Measurements from ENCODE around the gene HDAC4.

GRCh38 chr2:239394978-239395377 is 5.8 kb downstream of the HDAC4 start:
- no peak for TF ChIP-seq CTCF (IDR thresholded peaks at IDR 0.05 in 2 of 3, conservative IDR thresholded peaks at IDR 0.05 in 1 of 3; ENCODE audit: borderline replicate concordance in 1 of 3, insufficient read depth in 1 of 3, low read depth in 2 of 3, low read length in 2 of 3)
- no peak for TF ChIP-seq RAD21 (IDR thresholded peaks at IDR 0.05; ENCODE audit: low read depth)
- TF ChIP-seq YY1 (IDR thresholded peaks at IDR 0.05; ENCODE audit: extremely low read depth, insufficient replicate concordance, low read depth, low read length), result no peak
- TF ChIP-seq POLR2AphosphoS5 (IDR thresholded peaks at IDR 0.05; ENCODE audit: low read depth, low read length), result no peak
- TF ChIP-seq MAX (IDR thresholded peaks at IDR 0.05), result no peak
- TF ChIP-seq EZH2phosphoT487 (IDR thresholded peaks at IDR 0.05; ENCODE audit: borderline replicate concordance), result no peak
- TF ChIP-seq EGR1 (IDR thresholded peaks at IDR 0.05; ENCODE audit: low read depth), result no peak
- TF ChIP-seq SRF (IDR thresholded peaks at IDR 0.05; ENCODE audit: low read depth), result no peak
